SK-N-SH treated with all-trans-retinoic acid at 6 μM for 48 hours (cell line): ENCODE results near the gene CACNA1D.

Experiments
- ATAC-seq: fragments of 200-7000 bp; cut with Tn5 transposase; 3 replicates; pipeline ENCODE4 v1.9.1; 2020; ENCODE audit warnings: mild to moderate bottlenecking, moderate library complexity
- ARNTL ChIP-seq: fragments of 450-650 bp; formaldehyde crosslinking; IDR thresholded peaks from 2 replicates; pipeline ENCODE4 v1.5.0; 2020; ENCODE audit warnings: low read depth, mild to moderate bottlenecking, moderate library complexity, borderline replicate concordance
- CSDC2 ChIP-seq: fragments of 250-450 bp; sonication (Bioruptor Pico); IDR thresholded peaks from 2 replicates; pipeline ENCODE4 v1.5.0; 2020; ENCODE audit warnings: mild to moderate bottlenecking, moderate library complexity
- ESRRG ChIP-seq: fragments of 250-450 bp; sonication (Bioruptor Pico); IDR thresholded peaks from 2 replicates; pipeline ENCODE4 v1.6.1; 2021; ENCODE audit warnings: mild to moderate bottlenecking
- GLIS3 ChIP-seq: fragments of 250-450 bp; sonication (Bioruptor Pico); IDR thresholded peaks from 2 replicates; pipeline ENCODE4 v1.5.0; 2020; ENCODE audit warnings: mild to moderate bottlenecking, moderate library complexity
- ISL1 ChIP-seq: fragments of 250-450 bp; sonication (Bioruptor Pico); IDR thresholded peaks from 2 replicates; pipeline ENCODE4 v2.1.2; 2022; ENCODE audit warnings: mild to moderate bottlenecking, moderate library complexity
- OSR1 ChIP-seq: fragments of 250-450 bp; sonication (Bioruptor Pico); IDR thresholded peaks from 2 replicates; pipeline ENCODE4 v1.8.0; 2022; ENCODE audit warnings: moderate library complexity, mild to moderate bottlenecking, inconsistent platforms
- PPARA ChIP-seq: fragments of 250-450 bp; sonication (Bioruptor Pico); IDR thresholded peaks from 2 replicates; pipeline ENCODE4 v1.5.0; 2020; ENCODE audit warnings: mild to moderate bottlenecking, borderline replicate concordance
- RARB ChIP-seq: fragments of 250-450 bp; sonication (Bioruptor Pico); IDR thresholded peaks from 2 replicates; pipeline ENCODE4 v1.8.0; 2021; ENCODE audit warnings: mild to moderate bottlenecking, moderate library complexity
- SNAI2 ChIP-seq: fragments of 250-450 bp; sonication (Bioruptor Pico); IDR thresholded peaks from 2 replicates; pipeline ENCODE4 v1.5.0; 2020; ENCODE audit warnings: mild to moderate bottlenecking, moderate library complexity
- TCF4 ChIP-seq: fragments of 250-450 bp; sonication (Bioruptor Pico); IDR thresholded peaks from 2 replicates; pipeline ENCODE4 v1.8.0; 2021; ENCODE audit warnings: mild to moderate bottlenecking, moderate library complexity, borderline replicate concordance
- ZFP3 ChIP-seq: fragments of 250-450 bp; sonication (Bioruptor Pico); IDR thresholded peaks from 2 replicates; pipeline ENCODE4 v1.5.0; 2020; ENCODE audit warnings: mild to moderate bottlenecking, moderate library complexity
- ZFP30 ChIP-seq: fragments of 450-650 bp; formaldehyde crosslinking; IDR thresholded peaks from 2 replicates; pipeline ENCODE4 v1.5.0; 2022; ENCODE audit warnings: mild to moderate bottlenecking, moderate library complexity
- ZNF565 ChIP-seq: fragments of 450-650 bp; formaldehyde crosslinking; conservative IDR thresholded peaks from 2 replicates; pipeline ENCODE4 v1.5.0; 2020; ENCODE audit warnings: low read depth, mild to moderate bottlenecking, moderate library complexity
- ZNF70 ChIP-seq: fragments of 450-650 bp; formaldehyde crosslinking; IDR thresholded peaks from 2 replicates; pipeline ENCODE4 v1.5.0; 2020; ENCODE audit warnings: mild to moderate bottlenecking, moderate library complexity
- ZNF8 ChIP-seq: fragments of 450-650 bp; formaldehyde crosslinking; IDR thresholded peaks from 2 replicates; pipeline ENCODE4 v1.5.0; 2020; ENCODE audit warnings: mild to moderate bottlenecking, moderate library complexity
- TF ChIP-seq, protein P1 (sequence below): fragments of 250-450 bp; sonication (Bioruptor Pico); IDR thresholded peaks from 2 replicates; pipeline ENCODE4 v1.5.1; 2020; ENCODE audit warnings: low read depth, mild to moderate bottlenecking, moderate library complexity
- TF ChIP-seq, protein P2 (sequence below): fragments of 250-450 bp; sonication (Bioruptor Pico); IDR thresholded peaks from 2 replicates; pipeline ENCODE4 v1.5.0; 2020; ENCODE audit warnings: mild to moderate bottlenecking, moderate library complexity
- TF ChIP-seq, protein P3 (sequence below): fragments of 250-450 bp; sonication (Bioruptor Pico); IDR thresholded peaks from 2 replicates; pipeline ENCODE4 v1.8.0; 2021; ENCODE audit warnings: low read depth, mild to moderate bottlenecking, moderate library complexity, borderline replicate concordance
- TF ChIP-seq, protein P4 (sequence below): fragments of 250-450 bp; sonication (Bioruptor Pico); IDR thresholded peaks from 2 replicates; pipeline ENCODE4 v1.5.1; 2021; ENCODE audit warnings: mild to moderate bottlenecking, moderate library complexity
- TF ChIP-seq, protein P5 (sequence below): fragments of 250-450 bp; sonication (Bioruptor Pico); IDR thresholded peaks from 2 replicates; pipeline ENCODE4 v1.8.0; 2020; ENCODE audit warnings: mild to moderate bottlenecking, moderate library complexity, borderline replicate concordance

The CACNA1D gene

DNA sequence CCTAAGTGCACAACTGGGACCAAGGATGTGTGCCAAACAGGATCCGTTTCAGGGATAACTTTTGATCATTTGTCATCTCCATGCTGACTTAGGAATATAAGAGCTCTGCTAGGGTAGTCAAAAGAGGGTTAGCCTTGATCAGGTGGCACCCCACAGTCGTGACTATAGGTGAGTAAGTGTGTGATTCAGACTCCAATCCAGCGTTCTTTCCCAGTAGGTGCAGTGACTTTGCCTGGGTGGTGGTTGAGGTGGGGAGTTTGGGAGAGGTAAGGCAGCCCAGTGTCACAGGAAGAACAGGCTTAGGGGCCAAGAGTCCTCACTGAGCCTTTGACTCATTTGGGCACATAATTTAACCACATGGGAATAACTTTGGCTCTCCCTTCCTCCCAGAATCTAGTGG is 300.8 kb downstream of the CACNA1D start:
- no peak for ATAC-seq
- TF ChIP-seq, protein P1, sequence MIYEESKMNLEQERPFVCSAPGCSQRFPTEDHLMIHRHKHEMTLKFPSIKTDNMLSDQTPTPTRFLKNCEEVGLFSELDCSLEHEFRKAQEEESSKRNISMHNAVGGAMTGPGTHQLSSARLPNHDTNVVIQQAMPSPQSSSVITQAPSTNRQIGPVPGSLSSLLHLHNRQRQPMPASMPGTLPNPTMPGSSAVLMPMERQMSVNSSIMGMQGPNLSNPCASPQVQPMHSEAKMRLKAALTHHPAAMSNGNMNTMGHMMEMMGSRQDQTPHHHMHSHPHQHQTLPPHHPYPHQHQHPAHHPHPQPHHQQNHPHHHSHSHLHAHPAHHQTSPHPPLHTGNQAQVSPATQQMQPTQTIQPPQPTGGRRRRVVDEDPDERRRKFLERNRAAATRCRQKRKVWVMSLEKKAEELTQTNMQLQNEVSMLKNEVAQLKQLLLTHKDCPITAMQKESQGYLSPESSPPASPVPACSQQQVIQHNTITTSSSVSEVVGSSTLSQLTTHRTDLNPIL: no peak
- TF ChIP-seq ARNTL (CRISPR knock-in tag): no peak
- no peak for TF ChIP-seq ZFP3 (CRISPR knock-in tag)
- no peak for TF ChIP-seq SNAI2 (CRISPR knock-in tag)
- no peak for TF ChIP-seq ZNF8 (CRISPR knock-in tag)
- no peak for TF ChIP-seq ZNF565 (CRISPR knock-in tag)
- no peak for TF ChIP-seq PPARA (CRISPR knock-in tag)

DNA sequence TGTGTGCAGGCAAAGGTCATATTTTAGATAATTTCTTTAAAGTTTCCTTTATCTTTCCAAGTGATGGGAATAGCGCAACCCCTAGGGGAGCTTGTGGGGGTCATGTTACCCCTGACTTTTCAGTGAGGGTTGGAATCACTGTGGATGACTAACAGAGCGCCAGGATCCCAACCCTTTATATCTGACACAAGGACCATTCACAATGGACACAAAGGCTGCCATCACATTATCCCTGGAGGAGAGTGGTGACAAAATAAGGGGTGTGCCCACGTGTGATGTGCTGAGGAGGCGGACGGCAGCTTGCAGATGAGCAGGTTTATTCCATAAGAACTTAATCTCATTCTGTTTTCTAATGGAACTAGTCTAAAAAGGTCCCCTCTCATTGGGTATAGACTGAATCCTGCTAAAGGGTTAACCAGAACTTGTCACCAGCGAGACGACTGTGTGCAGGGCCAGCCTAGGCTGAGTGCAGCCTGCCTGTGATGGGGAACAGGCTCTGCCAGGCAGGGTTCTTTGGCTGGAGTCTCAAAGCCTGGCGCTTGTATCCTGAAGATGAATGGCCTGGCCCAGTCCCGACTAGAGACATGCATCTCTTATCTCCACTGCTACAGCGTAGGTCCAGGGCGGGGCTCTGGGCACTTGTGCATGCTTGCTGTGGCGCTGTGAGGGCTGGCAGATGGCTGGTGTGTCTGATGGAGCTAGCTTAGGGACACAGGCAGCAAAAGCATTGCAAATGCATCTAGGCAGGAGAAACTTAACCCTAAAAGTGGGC is 301.6 kb downstream of the CACNA1D start:
- ATAC-seq: peak; percentile 78
- TF ChIP-seq TCF4 (peak; percentile 26; the same call in 1 of the 2 replicates), RARB (CRISPR knock-in tag) (no peak), ZFP30 (CRISPR knock-in tag) (no peak), ESRRG (CRISPR knock-in tag) (no peak)
- TF ChIP-seq, protein P2, sequence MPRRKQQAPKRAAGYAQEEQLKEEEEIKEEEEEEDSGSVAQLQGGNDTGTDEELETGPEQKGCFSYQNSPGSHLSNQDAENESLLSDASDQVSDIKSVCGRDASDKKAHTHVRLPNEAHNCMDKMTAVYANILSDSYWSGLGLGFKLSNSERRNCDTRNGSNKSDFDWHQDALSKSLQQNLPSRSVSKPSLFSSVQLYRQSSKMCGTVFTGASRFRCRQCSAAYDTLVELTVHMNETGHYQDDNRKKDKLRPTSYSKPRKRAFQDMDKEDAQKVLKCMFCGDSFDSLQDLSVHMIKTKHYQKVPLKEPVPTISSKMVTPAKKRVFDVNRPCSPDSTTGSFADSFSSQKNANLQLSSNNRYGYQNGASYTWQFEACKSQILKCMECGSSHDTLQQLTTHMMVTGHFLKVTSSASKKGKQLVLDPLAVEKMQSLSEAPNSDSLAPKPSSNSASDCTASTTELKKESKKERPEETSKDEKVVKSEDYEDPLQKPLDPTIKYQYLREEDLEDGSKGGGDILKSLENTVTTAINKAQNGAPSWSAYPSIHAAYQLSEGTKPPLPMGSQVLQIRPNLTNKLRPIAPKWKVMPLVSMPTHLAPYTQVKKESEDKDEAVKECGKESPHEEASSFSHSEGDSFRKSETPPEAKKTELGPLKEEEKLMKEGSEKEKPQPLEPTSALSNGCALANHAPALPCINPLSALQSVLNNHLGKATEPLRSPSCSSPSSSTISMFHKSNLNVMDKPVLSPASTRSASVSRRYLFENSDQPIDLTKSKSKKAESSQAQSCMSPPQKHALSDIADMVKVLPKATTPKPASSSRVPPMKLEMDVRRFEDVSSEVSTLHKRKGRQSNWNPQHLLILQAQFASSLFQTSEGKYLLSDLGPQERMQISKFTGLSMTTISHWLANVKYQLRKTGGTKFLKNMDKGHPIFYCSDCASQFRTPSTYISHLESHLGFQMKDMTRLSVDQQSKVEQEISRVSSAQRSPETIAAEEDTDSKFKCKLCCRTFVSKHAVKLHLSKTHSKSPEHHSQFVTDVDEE (CRISPR knock-in tag): peak; percentile 82
- TF ChIP-seq, protein P3, sequence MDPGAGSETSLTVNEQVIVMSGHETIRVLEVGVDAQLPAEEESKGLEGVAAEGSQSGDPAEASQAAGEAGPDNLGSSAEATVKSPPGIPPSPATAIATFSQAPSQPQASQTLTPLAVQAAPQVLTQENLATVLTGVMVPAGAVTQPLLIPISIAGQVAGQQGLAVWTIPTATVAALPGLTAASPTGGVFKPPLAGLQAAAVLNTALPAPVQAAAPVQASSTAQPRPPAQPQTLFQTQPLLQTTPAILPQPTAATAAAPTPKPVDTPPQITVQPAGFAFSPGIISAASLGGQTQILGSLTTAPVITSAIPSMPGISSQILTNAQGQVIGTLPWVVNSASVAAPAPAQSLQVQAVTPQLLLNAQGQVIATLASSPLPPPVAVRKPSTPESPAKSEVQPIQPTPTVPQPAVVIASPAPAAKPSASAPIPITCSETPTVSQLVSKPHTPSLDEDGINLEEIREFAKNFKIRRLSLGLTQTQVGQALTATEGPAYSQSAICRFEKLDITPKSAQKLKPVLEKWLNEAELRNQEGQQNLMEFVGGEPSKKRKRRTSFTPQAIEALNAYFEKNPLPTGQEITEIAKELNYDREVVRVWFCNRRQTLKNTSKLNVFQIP: no peak

DNA sequence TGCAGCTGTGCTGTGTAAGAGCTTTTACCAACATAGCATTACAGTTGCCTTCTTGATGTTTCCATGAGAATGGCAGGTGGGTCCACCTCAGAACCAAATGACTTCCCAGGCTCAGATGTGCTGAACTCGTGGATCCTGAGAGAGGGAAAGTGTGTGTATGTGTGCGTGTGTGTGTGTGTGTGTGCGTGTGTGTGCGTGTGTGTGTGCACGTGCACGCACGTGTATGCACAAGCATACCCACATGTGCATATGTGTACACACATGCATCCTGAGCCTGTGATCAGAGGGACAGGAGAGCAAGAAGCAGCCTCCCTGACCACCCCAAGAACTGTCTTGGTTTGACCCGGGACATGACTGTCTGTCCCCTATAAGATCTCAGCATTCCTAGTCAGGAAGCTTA is 303.7 kb downstream of the CACNA1D start:
- no peak for ATAC-seq
- TF ChIP-seq GLIS3 (CRISPR knock-in tag): no peak
- TF ChIP-seq ZFP3 (CRISPR knock-in tag): no peak
- TF ChIP-seq, protein P1: no peak
- TF ChIP-seq PPARA (CRISPR knock-in tag): no peak
- no peak for TF ChIP-seq ZNF565 (CRISPR knock-in tag)
- TF ChIP-seq ARNTL (CRISPR knock-in tag): no peak
- no peak for TF ChIP-seq OSR1
- no peak for TF ChIP-seq ZNF70 (CRISPR knock-in tag)
- no peak for TF ChIP-seq ESRRG (CRISPR knock-in tag)
- TF ChIP-seq, protein P3: no peak
- no peak for TF ChIP-seq ZNF8 (CRISPR knock-in tag)
- TF ChIP-seq ZFP30 (CRISPR knock-in tag): no peak
- TF ChIP-seq RARB (CRISPR knock-in tag): no peak

DNA sequence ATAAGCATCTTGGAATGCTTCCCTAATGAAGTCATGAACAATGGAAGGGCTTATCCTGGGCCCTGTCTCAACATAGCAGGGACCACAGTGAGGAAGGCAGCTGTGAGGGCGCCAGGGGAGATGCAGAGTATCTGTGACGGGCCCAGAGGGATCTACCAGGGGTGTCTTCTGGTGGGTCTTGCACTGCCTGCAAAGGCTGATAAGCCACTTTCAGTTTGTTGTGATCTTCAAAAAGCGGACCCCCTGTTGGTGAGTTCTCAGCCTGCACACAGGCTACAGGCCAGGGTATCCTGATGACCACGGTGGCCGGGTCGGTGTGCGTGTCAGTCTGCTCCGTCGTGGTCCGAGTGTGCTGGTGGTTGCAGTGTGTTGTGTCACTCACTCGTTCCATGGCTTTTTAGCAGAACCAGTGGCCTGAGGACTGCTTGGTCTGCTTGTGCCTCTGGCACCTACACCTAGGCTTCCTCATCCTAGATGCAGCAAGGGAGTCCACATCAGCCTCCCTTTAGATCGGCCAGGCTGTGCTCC is 305.0 kb downstream of the CACNA1D start:
- no peak for ATAC-seq
- TF ChIP-seq, protein P4, sequence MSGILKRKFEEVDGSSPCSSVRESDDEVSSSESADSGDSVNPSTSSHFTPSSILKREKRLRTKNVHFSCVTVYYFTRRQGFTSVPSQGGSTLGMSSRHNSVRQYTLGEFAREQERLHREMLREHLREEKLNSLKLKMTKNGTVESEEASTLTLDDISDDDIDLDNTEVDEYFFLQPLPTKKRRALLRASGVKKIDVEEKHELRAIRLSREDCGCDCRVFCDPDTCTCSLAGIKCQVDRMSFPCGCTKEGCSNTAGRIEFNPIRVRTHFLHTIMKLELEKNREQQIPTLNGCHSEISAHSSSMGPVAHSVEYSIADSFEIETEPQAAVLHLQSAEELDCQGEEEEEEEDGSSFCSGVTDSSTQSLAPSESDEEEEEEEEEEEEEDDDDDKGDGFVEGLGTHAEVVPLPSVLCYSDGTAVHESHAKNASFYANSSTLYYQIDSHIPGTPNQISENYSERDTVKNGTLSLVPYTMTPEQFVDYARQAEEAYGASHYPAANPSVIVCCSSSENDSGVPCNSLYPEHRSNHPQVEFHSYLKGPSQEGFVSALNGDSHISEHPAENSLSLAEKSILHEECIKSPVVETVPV: no peak
- TF ChIP-seq SNAI2 (CRISPR knock-in tag) (no peak), OSR1 (no peak), ZFP30 (CRISPR knock-in tag) (no peak), CSDC2 (CRISPR knock-in tag) (no peak), ISL1 (no peak), ESRRG (CRISPR knock-in tag) (no peak), ARNTL (CRISPR knock-in tag) (no peak), ZNF565 (CRISPR knock-in tag) (no peak)
- TF ChIP-seq, protein P1: no peak
- TF ChIP-seq, protein P5, sequence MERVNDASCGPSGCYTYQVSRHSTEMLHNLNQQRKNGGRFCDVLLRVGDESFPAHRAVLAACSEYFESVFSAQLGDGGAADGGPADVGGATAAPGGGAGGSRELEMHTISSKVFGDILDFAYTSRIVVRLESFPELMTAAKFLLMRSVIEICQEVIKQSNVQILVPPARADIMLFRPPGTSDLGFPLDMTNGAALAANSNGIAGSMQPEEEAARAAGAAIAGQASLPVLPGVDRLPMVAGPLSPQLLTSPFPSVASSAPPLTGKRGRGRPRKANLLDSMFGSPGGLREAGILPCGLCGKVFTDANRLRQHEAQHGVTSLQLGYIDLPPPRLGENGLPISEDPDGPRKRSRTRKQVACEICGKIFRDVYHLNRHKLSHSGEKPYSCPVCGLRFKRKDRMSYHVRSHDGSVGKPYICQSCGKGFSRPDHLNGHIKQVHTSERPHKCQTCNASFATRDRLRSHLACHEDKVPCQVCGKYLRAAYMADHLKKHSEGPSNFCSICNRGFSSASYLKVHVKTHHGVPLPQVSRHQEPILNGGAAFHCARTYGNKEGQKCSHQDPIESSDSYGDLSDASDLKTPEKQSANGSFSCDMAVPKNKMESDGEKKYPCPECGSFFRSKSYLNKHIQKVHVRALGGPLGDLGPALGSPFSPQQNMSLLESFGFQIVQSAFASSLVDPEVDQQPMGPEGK (CRISPR knock-in tag): no peak
